Caco-2 (cell line): ENCODE results near the gene SEPSECS. TPM values are rescaled to one million over a fixed set of nuclear protein-coding genes. Genes with fewer than 3 reads are reported as not detected.

Experiments used
- BruUV-seq: library from RNA; stranded (reverse); fragments of 400-500 nt; replicated peaks from 2 replicates; lab custom pipeline; 2021; lab: Mats Ljungman, UMichigan
- CTCF ChIA-PET: fragments of 300-600 bp; sonication (Branson Sonifier 250); formaldehyde crosslinking; loops from one replicate; lab custom pipeline; 2022; ENCODE audit warnings: antibody characterized with exemption; lab: Charles Lee
- POLR2A ChIA-PET: fragments of 300-600 bp; sonication (Branson Sonifier 250); formaldehyde crosslinking; loops from one replicate; lab custom pipeline; 2022; ENCODE audit warnings: antibody characterized with exemption; lab: Charles Lee
- DNase-seq, 2 experiments: peaks; one replicate each; pipeline versions ENCODE4 v3.0.0 to v3.0.0-alpha.2; 2020 to 2022
- H3K27me3 ChIP-seq: replicated peaks from 2 replicates; pipeline ENCODE4 v1.6.0; 2011; ENCODE audit warnings: low read length; ENCODE audit not compliant: control insufficient read depth, insufficient read depth
- H3K36me3 ChIP-seq: 2 replicates; pipeline ENCODE4 v1.5.1; 2011; ENCODE audit warnings: low read length; ENCODE audit not compliant: control insufficient read depth, insufficient read depth
- H3K4me1 ChIP-seq: fragments of 250-450 bp; sonication (Bioruptor Pico); 2 replicates; pipeline ENCODE4 v1.5.1; 2020; ENCODE audit warnings: mild to moderate bottlenecking
- H3K4me3 ChIP-seq: 2 replicates; pipeline ENCODE4 v1.5.1; 2011; ENCODE audit warnings: low read depth, mild to moderate bottlenecking, control low read depth, low read length
- H3K9me3 ChIP-seq: fragments of 250-450 bp; sonication (Bioruptor Pico); 2 replicates; pipeline ENCODE4 v1.5.1; 2020; ENCODE audit warnings: mild to moderate bottlenecking, moderate library complexity
- H3K27ac Mint-ChIP-seq: one replicate; pipeline ENCODE4 v1.8.0; 2022; ENCODE audit warnings: mixed read lengths; ENCODE audit not compliant: unreplicated experiment
- H3K27me3 Mint-ChIP-seq: one replicate; pipeline ENCODE4 v1.8.0; 2022; ENCODE audit warnings: mixed read lengths; ENCODE audit not compliant: insufficient read depth, unreplicated experiment
- H3K36me3 Mint-ChIP-seq: one replicate; pipeline ENCODE4 v1.8.0; 2022; ENCODE audit warnings: mild to moderate bottlenecking, mixed read lengths; ENCODE audit not compliant: insufficient read depth, unreplicated experiment
- H3K4me1 Mint-ChIP-seq: one replicate; pipeline ENCODE4 v1.8.0; 2022; ENCODE audit warnings: low read depth, mixed read lengths; ENCODE audit not compliant: unreplicated experiment
- H3K4me3 Mint-ChIP-seq: one replicate; pipeline ENCODE4 v1.8.0; 2022; ENCODE audit warnings: mild to moderate bottlenecking, moderate library complexity, mixed read lengths; ENCODE audit not compliant: unreplicated experiment
- H3K9me3 Mint-ChIP-seq: one replicate; pipeline ENCODE4 v1.8.0; 2022; ENCODE audit warnings: mixed read lengths; ENCODE audit not compliant: unreplicated experiment
- intact Hi-C: fragments of 100-400 bp; cut with micrococcal nuclease; formaldehyde crosslinking; loops from one replicate; pipeline ENCODE4 v1.10.0; 2022; ENCODE audit not compliant: unreplicated experiment
- total RNA-seq: library from RNA; stranded (reverse); gene quantifications from 2 replicates; pipeline ENCODE4 v1.2.3, GENCODE V29; 2022
- TF ChIP-seq, protein P1 (sequence below), 2 experiments: fragments of 200-600 bp in 1 of 2; IDR thresholded peaks; 1 replicate in 1 of 2; 2 replicates in 1 of 2; pipeline versions ENCODE4 v1.5.1 to v1.8.0; 2011 to 2022; ENCODE audit warnings: antibody characterized with exemption in 1 of 2, control low read depth in 1 of 2, inconsistent platforms in 1 of 2, low read depth in 1 of 2, low read length in 1 of 2, mild to moderate bottlenecking in 1 of 2, moderate library complexity in 1 of 2; ENCODE audit not compliant: insufficient read depth in 1 of 2, severe bottlenecking in 1 of 2, unreplicated experiment in 1 of 2

Gene SEPSECS
- total RNA-seq, 1 experiment from 2014 or later = 5.7 TPM

GRCh38 chr4:25160714-25161592 lies 704 bp upstream of the SEPSECS start:
- Mint-ChIP-seq H3K4me1 (peaks cover 16% of the 10 kb centered on the region), H3K27ac (peak overlapping the region; percentile 92), H3K27me3 (no peaks in the 10 kb centered on the region), H3K36me3 (peaks cover 25% of the 10 kb centered on the region), H3K4me3 (peak overlapping the region; percentile 92), H3K9me3 (no peaks in the 10 kb centered on the region)
- intact Hi-C loops = loop anchor here (1.0 to 5.0 kb wide), 4 partner anchors 74 to 216 kb away; partner anchors contain the start of genes ANAPC4, PI4K2B and ZCCHC4
- peak in 1 of 2 experiments; percentile 25 for DNase-seq
- CTCF ChIA-PET = interaction anchor here (0.6 to 1.9 kb wide), 8 partner anchors 19 to 207 kb away, joined by 3 to 11 read pairs (median 4); partner anchors contain the start of gene ZCCHC4
- Histone ChIP-seq H3K9me3 (no peaks in the 10 kb centered on the region), H3K4me3 (peak overlapping the region; percentile 70), H3K27me3 (no peaks in the 10 kb centered on the region), H3K4me1 (peaks cover 14% of the 10 kb centered on the region; the same call in 1 of the 2 replicates), H3K36me3 (no peaks in the 10 kb centered on the region)
- BruUV-seq = TSS peak; percentile 71
- POLR2A ChIA-PET = interaction anchor here (0.8 to 1.9 kb wide), 5 partner anchors 28 to 92 kb away, joined by 4 to 12 read pairs (median 5); partner anchors contain the start of gene PI4K2B
- TF ChIP-seq, protein P1, sequence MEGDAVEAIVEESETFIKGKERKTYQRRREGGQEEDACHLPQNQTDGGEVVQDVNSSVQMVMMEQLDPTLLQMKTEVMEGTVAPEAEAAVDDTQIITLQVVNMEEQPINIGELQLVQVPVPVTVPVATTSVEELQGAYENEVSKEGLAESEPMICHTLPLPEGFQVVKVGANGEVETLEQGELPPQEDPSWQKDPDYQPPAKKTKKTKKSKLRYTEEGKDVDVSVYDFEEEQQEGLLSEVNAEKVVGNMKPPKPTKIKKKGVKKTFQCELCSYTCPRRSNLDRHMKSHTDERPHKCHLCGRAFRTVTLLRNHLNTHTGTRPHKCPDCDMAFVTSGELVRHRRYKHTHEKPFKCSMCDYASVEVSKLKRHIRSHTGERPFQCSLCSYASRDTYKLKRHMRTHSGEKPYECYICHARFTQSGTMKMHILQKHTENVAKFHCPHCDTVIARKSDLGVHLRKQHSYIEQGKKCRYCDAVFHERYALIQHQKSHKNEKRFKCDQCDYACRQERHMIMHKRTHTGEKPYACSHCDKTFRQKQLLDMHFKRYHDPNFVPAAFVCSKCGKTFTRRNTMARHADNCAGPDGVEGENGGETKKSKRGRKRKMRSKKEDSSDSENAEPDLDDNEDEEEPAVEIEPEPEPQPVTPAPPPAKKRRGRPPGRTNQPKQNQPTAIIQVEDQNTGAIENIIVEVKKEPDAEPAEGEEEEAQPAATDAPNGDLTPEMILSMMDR (IDR thresholded peaks at IDR 0.05; ENCODE audit: insufficient read depth in 1 of 2, low read depth in 1 of 2, low read length in 1 of 2, severe bottlenecking in 1 of 2, unreplicated experiment in 1 of 2) = no peak

- H3K27me3 Mint-ChIP-seq = no peaks in the 10 kb centered on the region
- peak overlapping the region; percentile 92 for H3K4me3 Mint-ChIP-seq
- Histone ChIP-seq H3K4me3 (peak overlapping the region; percentile 70), H3K27me3 (no peaks in the 10 kb centered on the region), H3K4me1 (peaks cover 14% of the 10 kb centered on the region; the same call in 1 of the 2 replicates), H3K9me3 (no peaks in the 10 kb centered on the region), H3K36me3 (no peaks in the 10 kb centered on the region)
- H3K27ac Mint-ChIP-seq = peak overlapping the region; percentile 92
- intact Hi-C loops = no loop called here
- H3K4me1 Mint-ChIP-seq = peaks cover 16% of the 10 kb centered on the region
- TF ChIP-seq, protein P1 (IDR thresholded peaks at IDR 0.05; ENCODE audit: insufficient read depth in 1 of 2, low read depth in 1 of 2, low read length in 1 of 2, severe bottlenecking in 1 of 2, unreplicated experiment in 1 of 2) = no peak
- ChIA-PET CTCF (interaction anchor here (1.5 to 1.9 kb wide), 2 partner anchors 75 to 154 kb away, joined by 3 to 11 read pairs; partner anchors contain the start of genes PI4K2B and ZCCHC4), POLR2A (interaction anchor here (1.7 to 1.9 kb wide), 2 partner anchors 26 to 75 kb away, joined by 4 to 12 read pairs; partner anchors contain the start of gene PI4K2B)
- DNase-seq = no peak
- H3K36me3 Mint-ChIP-seq = peaks cover 19% of the 10 kb centered on the region
- no peaks in the 10 kb centered on the region for H3K9me3 Mint-ChIP-seq
- no TSS peak for BruUV-seq
These were observed 1.4 kb downstream of the SEPSECS start for GRCh38 chr4:25158817-25159216.

DNA sequence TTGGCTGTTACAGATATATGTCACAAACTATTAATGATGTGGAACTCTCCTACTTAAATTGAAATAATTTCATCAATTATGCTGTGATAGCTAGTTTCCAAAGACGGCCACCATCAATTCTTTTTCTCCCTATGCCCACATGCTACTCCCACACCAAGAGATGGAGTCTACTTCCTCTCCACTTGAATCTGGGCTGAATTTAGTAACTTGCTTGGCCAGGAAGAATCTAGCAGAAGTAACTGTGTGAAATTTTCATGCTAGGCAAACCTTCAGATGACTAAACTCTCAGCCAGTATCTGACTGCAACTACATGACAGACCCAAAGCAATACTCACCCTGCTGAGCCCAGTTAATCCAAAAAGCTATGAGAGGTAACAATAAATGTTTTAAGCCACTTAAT lies 3.2 kb downstream of the SEPSECS start:
- TF ChIP-seq, protein P1 (IDR thresholded peaks at IDR 0.05; ENCODE audit: insufficient read depth in 1 of 2, low read depth in 1 of 2, low read length in 1 of 2, severe bottlenecking in 1 of 2, unreplicated experiment in 1 of 2) = no peak
- Mint-ChIP-seq H3K4me1 (peaks cover 14% of the 10 kb centered on the region), H3K9me3 (no peaks in the 10 kb centered on the region), H3K27me3 (no peaks in the 10 kb centered on the region), H3K36me3 (peaks cover 15% of the 10 kb centered on the region), H3K4me3 (no peak overlapping the region), H3K27ac (no peak overlapping the region)
- ChIA-PET POLR2A (interaction anchor here (0.6 kb wide), 1 partner anchor 160 kb away, joined by 3 read pairs; no protein-coding TSS in a partner anchor), CTCF (no interaction called here)
- peaks cover 8% of the 10 kb centered on the region; the same call in 1 of the 2 replicates for H3K4me1 ChIP-seq
- intact Hi-C loops = no loop called here
- no peaks in the 10 kb centered on the region for H3K9me3 ChIP-seq
- no peaks in the 10 kb centered on the region for H3K27me3 ChIP-seq
- BruUV-seq = no TSS peak
- H3K36me3 ChIP-seq = no peaks in the 10 kb centered on the region
- no peak overlapping the region for H3K4me3 ChIP-seq
- DNase-seq = no peak
